GM18498 (cell line): ENCODE results near the gene SLC23A1.
"Not testable (repeated sequence)": the region's sequence is repeated elsewhere in the genome, so short reads cannot be mapped to it uniquely, and the experiment has no call there.

Experiments
- ATAC-seq: cut with Tn5 transposase; IDR thresholded peaks from one replicate; pipeline ENCODE4 v1.9.1; 2021; ENCODE audit warnings: mild to moderate bottlenecking, moderate library complexity; ENCODE audit not compliant: unreplicated experiment

Gene SLC23A1

DNA sequence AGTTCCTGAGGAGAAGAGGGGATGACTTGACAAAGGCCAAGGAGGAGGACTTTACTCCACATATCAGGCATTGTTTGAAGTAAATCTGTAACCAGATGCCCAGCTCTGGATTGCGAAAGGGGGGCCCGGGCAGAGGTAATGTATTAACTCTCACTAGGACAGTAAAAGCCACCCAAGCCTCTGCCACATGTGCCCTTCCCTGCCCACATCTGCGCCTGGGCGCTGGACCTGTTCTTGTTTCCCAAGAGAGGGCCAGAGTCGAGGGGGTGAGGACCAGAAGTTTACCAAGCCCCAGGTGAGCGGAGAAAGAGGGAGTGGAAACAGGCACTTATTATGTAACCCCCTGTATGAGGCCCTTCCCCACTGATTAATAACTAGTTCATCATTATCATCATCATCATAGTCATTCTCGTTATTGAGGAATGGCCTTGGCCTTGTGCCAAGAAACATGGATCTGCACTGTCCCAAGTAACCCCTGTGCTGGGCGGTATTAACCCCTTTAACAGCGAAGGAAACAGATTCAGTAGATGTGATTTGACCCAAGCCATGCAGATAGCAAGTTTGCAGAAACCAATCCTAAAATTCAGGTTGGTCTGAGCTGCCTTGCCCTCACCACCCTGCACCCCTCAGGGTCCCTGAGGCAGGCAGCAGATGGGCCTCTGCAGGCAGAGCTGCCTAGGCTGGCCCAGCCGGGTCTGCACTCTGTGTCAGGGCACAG, at the start of gene SLC23A1:
Gene SLC23A1, minus strand, starts transcription at position 23 of the 718 bp plus-strand sequence. CDS start 44 bp downstream, outside the sequence.
- ATAC-seq: no peak

DNA sequence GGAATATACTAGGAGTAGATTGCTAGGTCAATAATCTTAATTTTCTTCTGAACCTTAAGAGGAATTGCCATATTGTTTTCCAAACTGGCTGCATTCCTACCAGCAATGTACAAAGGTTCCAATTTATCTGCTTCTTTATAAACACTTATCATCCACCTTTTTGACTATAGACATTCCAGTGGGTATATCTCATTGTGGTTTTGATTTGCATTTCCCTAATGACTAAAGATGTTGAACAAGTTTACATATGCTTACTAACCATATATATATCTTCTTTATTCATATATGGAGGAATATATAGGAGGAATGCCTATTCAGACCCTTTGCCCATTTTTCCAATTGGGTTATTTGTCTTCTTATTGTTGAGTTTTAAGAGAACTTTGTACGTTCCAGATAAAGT, 48.6 kb upstream of the SLC23A1 start:
- no peak for ATAC-seq

DNA sequence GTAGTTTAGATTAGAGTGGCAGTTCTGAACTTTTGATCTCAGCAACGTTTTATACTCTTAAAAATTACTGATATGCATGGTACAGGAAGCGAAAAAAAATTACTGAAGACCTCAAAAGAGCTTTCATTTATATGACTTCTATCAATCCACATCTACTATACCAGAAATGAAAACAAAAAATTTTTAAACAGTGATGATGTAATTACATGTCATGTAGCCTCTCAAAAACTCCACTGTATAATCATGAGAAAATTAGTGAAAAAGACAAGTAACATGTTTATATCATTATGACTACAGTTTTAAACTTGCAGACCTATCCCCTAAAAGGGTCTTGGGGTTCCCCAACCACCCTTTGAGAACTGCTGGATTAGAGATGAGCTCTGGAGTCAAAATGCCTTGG, 46.9 kb upstream of the SLC23A1 start:
- ATAC-seq: no peak

DNA sequence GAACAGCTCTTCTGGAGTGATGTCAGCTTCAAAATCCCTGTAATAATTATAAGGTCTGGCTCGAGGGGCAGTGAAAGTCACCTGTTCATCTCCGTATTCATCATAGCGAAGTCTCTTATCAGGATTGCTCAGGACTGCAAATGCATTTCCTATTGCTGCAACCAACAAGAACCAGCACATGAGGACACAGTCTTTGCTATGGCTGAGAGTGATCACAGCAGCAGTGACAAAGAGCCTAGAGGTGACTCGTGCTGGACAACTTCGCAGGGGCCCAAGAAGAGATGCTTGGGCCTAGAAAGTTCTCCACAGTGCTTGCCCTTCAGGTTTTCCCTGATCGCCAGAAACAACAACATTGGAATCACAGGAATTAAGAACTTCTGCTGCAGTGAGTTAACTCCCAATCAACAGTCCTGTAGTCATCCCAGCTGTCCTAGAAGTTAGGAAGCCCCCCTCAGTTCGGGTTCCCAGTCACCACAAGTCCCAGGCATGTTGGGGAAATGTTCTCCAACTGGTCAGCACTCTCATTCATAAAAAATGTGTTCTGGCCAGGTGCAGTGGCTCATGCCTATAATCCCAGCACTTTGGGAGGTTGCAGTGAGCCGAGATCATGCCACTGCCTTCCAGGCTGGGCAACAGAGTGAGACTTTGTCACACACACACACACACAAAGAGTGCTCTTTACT, 43.2 kb upstream of the SLC23A1 start:
- no peak for ATAC-seq

DNA sequence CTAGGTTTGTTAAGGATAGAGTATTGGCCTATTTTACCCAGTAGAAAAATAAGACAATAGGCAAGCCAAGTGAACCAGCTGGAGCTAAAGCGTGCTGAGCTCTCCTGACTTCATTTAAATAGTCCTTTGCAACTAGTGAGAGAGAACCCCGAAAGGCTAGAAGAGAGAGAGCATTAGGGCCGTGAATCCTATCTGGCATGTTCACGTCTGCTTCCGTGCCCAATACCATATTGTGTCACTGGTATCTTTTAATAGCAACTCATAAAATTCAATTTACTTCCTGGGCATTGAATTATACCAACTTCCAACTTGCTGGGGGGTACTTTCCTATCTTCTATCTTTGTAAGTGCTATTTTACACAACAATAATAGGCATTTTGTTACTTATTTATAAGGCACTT, 42.4 kb upstream of the SLC23A1 start:
- ATAC-seq: no peak

DNA sequence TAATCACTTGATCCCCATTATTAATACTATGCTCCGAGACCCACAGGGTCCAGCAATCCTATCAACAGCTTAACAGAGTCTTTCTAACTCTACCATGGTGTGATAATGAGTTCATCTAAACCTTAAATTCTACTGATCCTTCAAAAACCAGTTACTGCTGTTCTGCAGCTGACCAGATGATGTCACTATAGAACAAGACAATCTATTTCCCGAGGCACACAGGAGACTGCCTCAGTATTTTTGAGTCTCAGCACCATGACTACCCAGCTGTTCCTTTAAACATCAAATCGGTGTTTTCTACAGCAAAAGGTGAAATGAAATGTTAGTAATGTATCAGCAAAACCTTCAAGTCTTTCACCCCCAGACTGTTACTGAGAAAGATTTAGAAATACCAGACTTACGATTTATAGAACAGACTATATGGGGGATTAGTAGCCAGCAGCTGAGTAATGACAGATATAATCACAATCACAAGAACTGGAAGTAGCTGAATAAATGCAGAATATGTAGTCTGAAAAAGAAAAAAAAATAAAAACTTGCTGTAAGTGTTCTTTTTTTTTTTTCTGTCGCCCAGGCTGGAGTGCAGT, 39.3 kb upstream of the SLC23A1 start:
- ATAC-seq: no peak

DNA sequence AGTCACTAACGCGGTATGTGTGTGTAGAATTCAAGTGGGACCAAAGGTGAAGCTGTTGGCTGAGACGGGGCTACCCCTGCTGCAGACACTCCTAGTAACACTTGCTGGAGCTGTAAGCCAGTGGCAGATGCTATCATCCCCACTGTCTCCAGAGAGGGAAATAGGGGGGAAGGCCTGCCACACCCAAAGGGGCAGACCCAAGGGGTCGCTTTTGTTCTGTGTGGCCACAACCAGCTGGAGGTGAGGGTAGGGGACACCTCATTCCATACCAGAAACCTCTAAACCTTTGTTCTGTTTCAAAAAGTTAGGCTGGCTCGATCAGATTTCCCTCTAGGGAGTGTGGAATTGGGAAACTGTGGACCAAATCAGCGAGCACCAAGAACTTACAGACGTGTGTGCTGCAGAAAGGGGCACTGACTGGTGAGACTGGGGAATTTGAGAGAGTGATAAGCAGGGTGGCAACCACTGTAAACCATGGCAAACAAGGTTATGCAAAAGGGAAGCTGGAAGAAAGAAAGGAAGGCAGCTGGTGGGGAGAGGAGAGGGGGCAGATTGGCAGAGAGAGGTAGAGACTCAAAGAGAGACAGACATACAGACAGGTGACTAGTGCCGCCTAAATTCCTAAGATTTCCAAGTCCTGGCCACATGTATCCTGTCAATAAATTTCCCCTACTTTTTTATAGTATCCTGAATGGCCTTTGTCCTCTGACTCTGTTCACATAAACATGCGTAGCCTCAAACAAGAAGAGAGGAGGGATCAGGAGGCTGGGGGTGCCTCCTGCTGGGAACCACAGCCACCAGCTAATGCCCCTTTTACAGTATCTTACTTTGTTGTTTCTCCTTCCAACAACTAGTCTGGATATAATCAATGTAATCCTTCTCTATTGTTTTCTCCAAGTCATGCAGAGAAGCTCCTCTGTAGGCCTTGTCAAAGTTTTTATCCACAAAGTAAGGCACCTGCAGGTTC, 36.4 kb upstream of the SLC23A1 start:
- no peak for ATAC-seq

DNA sequence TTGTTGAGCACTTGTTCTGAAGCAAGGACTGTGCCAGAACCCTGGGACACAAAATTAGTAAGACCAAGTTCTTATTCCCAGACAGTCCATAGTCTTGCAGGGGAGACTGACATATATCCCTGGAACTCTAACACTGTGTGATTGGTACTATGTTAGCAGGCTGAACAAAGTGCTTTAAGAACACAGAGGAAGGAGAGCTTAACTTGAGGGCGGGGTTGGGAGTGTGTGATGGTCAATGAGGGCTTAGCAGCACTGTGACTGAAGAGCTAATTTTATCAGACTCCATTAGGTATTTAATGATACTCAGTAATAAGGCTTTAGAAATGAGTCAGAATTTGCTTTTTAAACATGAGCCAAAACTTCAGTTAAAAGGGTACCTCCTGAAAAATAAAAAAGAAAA, 35.7 kb upstream of the SLC23A1 start:
- ATAC-seq: no peak

DNA sequence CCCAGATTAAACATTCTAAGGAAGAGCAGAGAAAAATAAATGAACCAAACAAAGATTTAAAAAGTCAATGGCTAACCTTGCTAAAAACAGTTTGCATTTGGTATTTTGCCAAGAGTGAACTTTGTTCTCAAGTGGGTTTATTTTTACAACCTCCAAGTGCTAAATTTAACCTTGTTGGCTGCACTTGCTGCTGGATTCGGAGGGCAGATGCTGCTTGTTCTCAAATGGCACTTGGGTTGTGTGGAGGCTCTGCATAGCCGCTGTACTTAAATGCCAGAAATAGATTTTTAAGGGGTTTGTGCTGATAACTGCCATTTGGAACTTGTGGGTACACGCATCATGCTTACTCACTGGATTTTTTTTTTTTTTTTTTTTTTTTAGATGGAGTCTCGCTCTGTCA, 34.1 kb upstream of the SLC23A1 start:
- ATAC-seq: no peak

DNA sequence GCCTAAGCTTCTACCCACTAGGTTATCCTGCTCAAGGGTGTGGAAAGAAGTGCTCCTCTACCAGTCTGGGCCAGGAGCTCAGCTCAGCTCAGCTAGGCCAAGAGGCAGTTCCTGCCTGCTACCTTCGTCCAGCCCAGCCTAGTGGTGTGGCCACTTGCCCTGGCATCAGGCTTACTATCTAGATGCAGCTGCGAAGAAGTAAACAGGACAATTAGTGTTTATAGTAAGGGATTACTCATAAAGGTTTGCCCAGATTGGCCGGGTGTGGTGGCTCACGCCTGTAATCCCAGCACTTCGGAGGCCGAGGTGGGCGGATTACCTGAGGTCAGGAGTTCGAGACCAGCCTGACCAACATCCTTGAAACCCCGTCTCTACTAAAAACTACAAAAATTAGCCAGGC, 33.6 kb upstream of the SLC23A1 start:
- ATAC-seq: no peak

DNA sequence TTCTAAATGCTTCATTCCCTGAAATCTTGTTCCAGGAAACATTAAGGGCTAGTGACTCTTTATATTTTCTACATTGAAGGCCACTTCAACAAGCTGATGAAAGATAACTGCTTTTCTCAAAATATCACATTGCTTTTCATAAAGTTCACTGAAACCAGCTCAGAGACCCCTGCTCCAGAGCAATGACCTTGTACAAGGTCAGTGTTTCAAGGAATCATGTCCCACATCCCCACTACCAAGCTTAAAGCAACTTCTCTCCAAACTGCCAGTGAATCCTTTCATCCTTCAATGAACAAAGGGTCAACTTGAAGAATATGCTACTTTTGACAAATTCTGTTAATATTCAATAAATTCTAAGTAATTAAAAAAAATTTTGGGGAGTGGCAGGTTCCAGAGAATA, 32.8 kb upstream of the SLC23A1 start:
- ATAC-seq: no peak

DNA sequence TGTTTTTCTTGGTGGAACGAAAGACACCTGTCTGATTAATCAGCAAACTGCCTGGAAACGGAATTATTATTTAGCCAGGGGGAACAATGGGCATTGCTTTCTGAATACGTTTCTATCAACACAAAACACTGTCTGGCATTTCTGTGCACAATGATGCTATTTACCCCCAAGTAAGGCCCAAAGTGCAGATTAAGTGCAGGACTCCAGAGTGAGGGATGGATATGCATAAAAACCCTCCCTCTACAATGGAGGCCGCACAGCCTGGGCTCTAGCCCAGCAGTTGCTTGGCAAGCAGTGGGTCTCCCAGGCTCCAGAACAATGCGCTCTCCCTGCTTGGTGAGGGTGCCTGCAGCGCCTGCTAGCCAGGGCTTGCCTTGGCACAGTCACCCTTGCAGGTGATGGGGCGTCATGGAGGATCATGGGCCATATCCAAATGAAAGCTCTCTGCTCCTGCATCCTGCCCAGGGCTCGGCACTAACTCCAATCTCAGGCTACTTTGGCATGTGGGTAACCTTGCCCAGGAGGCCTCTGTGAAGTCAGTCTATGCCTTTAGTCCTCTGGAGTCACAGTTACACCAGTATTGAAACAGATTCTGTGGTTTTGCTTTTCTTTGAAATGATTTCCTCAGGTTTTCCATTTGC, 32.2 kb upstream of the SLC23A1 start:
- no peak for ATAC-seq

DNA sequence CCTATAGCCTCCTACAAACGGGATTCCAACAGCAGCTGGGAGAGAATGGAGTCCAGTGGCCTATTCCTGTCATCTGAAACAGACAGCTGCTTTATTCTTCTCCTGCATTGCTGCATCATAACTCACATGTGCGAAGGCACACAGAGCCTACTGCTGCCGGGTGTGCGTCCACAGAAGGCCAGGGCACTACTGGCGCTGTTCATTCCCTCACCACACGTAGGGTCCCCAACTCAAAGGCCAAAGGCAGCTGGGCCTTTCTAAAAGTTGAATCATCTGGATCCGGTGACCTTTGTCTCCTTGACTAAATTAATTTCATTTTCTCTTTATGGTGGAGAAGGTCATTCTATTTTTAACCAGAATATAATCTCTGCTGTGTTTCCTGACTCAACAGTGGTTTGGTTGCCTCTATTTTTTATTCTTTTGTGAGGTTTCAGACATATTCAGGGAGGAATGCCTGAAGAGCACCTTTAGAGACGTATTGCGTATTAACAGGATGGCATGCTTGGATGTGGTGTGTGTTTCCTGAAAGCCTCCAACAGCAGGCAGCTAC, 31.6 kb upstream of the SLC23A1 start:
- ATAC-seq: no peak

DNA sequence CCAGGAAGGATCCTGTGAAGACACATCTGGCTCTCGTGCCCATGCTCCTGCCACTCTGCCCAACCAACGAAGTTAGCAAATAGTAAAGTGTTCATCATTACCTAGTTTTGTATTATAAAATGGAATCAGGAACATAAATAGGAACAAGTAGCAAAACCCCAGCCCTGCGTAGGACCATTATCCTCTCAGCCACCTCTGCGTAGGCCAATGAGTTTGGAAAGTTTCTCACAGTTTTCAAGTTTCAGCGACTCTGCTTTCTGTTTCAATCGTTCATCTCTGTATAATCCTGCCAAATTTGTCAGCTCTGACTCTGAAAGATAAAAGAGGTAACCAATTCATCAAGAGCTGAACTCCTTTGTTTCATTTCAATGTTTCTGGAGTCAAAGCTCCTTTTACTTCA, 30.9 kb upstream of the SLC23A1 start:
- peak; percentile 74 for ATAC-seq

DNA sequence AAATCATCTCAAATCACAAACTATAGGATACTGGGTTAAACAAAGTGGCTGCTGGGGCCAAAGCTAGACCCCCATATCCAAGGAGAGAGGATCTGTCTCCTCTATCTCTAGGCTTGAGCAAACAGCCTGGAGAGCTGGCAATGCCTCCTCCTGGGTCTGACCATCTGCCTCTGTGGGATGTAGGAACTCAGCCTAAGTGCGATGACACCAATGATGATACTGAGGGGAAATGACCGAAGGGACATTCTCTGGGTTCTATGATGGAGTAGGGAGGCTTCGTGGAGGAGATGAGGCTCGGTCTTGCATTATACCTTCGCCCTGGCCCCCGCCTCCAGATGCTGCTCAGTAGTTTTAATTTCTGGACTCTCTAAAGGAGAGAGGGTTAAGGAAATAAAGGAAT, 30.1 kb upstream of the SLC23A1 start:
- no peak for ATAC-seq

DNA sequence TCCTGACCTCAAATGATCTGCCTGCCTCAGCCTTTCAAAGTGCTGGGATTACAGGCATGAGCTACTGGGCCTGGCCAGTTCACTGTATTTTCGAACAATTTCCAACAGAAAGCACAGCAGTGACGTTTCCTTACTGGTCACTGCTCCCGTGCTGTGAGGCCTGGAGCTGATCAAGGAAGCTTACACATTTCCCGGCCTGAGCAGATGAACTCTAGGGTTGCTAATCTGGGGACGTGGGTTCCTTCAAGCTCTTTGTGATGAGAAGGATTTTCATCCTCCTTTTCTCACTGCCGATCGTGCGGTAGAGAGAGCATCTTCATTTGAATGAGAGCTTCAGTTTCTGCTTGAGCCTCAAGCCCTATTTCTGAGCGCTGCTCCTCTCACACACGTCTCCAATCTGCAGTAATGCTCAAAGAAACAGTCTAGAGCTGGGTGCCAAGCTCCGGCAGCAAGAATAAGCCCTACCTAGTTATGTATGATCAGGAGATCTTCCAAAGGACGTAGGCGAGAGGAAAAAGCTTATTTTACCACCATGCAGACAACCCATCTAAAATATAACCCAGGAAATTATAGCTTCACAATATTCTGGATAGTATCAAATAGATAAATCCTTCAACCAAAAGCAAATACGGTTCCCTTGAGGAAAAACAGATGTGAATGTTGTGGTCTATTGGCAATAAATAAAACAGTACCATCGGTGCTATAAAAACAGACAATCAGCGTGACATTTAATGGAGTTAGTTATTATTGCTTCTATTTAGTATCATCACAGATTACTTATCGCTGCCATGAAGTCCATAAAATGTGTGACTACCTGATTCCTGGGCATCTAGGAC, 28.1 kb upstream of the SLC23A1 start:
- ATAC-seq: no peak

DNA sequence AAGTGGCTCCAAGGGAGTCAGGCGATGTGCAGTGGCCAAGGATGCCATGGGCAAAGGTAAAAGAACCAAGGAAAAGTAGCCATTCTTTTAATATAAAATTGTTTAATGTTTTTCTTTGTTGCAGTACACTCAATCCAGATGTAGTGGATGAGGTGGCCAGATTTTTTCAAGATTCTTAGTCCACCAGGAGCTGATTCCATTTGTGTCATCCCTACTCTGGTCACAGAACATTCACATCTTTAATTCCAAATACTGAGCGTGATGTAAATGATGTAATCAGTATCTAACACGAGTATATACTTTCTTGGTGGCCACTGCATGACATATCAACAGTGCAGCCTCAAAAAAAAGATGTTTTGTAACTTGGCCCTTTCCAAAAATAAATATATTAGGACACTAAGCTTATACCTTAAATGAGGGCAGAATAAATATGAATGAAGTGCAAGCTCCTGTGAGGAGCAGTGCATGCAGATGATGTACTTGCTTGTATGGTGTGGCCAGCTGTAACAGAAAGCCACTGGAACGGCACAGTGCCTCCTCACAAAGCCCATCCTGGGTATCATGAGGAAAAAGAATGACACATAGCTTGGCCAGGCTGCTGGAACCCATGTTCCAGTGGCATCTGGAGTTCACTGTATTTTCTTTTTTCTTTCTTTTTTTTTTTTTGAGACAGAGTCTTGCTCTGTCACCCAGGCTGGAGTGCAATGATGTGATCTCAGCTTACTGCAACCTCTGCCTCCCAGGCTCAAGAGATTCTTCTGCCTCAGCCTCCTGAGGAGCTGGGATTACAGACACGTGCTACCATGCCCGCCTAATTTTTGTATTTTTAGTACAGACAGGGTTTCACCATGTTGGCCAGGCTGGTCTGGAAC, 27.3 kb upstream of the SLC23A1 start:
- no peak for ATAC-seq

DNA sequence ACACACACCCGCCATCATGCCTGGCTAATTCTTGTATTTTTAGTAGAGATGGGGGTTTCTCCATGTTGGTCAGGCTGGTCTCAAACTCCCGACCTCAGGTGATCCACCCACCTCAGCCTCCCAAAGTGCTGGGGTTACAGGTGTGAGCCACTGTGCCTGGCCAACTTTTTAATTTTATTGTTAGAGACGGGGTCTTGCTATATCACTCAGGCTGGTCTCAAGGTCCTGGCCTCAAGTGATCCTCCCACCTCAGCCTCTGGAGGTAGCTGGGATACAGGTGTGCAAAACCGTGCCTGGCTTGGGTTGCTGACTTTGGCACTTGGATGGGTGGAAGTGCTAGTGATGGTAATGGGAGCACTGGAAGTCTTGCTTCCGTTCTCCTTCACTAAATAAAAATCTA, 26.0 kb upstream of the SLC23A1 start:
- not testable (repeated sequence) for ATAC-seq

DNA sequence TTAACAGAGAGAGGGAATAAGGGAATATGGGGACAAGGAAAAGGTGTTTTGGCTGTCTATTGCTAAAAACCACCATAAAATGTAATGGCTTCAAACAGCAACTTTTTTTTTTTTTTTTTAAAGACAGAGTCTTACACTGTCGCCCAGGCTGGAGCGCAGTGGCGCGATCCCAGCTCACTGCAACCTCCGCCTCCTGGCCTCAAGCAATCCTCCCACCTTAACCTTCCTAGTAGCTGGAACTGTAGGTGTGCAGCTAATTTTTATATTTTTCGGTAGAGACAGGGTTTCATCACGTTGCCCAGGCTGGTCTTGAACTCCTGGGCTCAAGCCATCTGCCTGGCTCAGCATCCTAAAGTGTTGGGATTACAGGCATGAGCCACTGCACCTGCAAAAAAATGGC, 25.1 kb upstream of the SLC23A1 start:
- no peak for ATAC-seq
